ENCODE data around the gene CACNA2D3.
"Not testable (repeated sequence)": the region's sequence is repeated elsewhere in the genome, so short reads cannot be mapped to it uniquely, and the experiment has no call there.

The CACNA2D3 gene

DNA sequence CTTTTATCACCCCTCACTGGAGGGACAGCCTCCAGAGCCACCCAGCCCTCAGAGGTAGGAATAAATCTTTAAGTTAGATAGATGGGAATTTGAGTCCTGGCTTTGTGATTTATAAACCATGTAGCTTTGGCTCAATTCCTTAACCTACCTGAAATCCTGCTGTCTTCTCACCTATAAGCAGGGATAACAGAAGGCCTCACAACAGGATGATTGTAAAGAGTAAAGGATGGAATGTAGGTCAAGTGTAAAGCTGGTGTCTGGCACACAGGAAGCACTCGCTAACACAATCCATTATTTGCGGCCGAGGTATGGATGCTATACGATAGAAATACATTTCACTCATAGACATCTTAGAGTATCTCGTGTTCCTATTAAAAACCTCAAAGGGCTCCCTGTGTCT lies 968.4 kb downstream of the CACNA2D3 start:
- no peaks in the 10 kb centered on the region for H3K27me3 ChIP-seq (ENCODE audit: insufficient read depth, low read depth, severe bottlenecking)
- no peak for DNase-seq
- H3K9me3 ChIP-seq (ENCODE audit: severe bottlenecking): no peaks in the 10 kb centered on the region
- no peak overlapping the region for H3K4me3 ChIP-seq (ENCODE audit: low read depth, low read length)
- TF ChIP-seq, protein P1, sequence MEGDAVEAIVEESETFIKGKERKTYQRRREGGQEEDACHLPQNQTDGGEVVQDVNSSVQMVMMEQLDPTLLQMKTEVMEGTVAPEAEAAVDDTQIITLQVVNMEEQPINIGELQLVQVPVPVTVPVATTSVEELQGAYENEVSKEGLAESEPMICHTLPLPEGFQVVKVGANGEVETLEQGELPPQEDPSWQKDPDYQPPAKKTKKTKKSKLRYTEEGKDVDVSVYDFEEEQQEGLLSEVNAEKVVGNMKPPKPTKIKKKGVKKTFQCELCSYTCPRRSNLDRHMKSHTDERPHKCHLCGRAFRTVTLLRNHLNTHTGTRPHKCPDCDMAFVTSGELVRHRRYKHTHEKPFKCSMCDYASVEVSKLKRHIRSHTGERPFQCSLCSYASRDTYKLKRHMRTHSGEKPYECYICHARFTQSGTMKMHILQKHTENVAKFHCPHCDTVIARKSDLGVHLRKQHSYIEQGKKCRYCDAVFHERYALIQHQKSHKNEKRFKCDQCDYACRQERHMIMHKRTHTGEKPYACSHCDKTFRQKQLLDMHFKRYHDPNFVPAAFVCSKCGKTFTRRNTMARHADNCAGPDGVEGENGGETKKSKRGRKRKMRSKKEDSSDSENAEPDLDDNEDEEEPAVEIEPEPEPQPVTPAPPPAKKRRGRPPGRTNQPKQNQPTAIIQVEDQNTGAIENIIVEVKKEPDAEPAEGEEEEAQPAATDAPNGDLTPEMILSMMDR (IDR thresholded peaks at IDR 0.05; ENCODE audit: low read depth, low read length): no peak
- no peaks in the 10 kb centered on the region for H3K36me3 ChIP-seq
- no peak overlapping the region for H3K27ac ChIP-seq

- H3K27ac ChIP-seq: no peak overlapping the region
- TF ChIP-seq, protein P1 (IDR thresholded peaks at IDR 0.05; ENCODE audit: low read depth, low read length): no peak
- H3K27me3 ChIP-seq (ENCODE audit: insufficient read depth, low read depth, severe bottlenecking): no peaks in the 10 kb centered on the region
- H3K36me3 ChIP-seq: no peaks in the 10 kb centered on the region
- no peak for DNase-seq
- no peaks in the 10 kb centered on the region for H3K9me3 ChIP-seq (ENCODE audit: severe bottlenecking)
- H3K4me3 ChIP-seq (ENCODE audit: low read depth, low read length): no peak overlapping the region
Observed at GRCh38 chr3:55091381-55092225, 969.3 kb downstream of the CACNA2D3 start.

- Histone ChIP-seq H3K36me3 (no peaks in the 10 kb centered on the region), H3K4me3 (ENCODE audit: low read depth, low read length) (no peak overlapping the region), H3K27me3 (ENCODE audit: insufficient read depth, low read depth, severe bottlenecking) (no peaks in the 10 kb centered on the region), H3K9me3 (ENCODE audit: severe bottlenecking) (peaks cover 2% of the 10 kb centered on the region), H3K27ac (no peak overlapping the region)
- DNase-seq: no peak
- TF ChIP-seq, protein P1 (IDR thresholded peaks at IDR 0.05; ENCODE audit: low read depth, low read length): no peak
Observed at GRCh38 chr3:55094676-55095075, 972.3 kb downstream of the CACNA2D3 start.

GRCh38 chr3:55097441-55097840 lies 975.1 kb downstream of the CACNA2D3 start:
- DNase-seq: no peak
- TF ChIP-seq, protein P1 (IDR thresholded peaks at IDR 0.05; ENCODE audit: low read depth, low read length): no peak
- Histone ChIP-seq H3K9me3 (ENCODE audit: severe bottlenecking) (peaks cover 2% of the 10 kb centered on the region), H3K4me3 (ENCODE audit: low read depth, low read length) (no peak overlapping the region), H3K27ac (no peak overlapping the region), H3K36me3 (no peaks in the 10 kb centered on the region), H3K27me3 (ENCODE audit: insufficient read depth, low read depth, severe bottlenecking) (no peaks in the 10 kb centered on the region)

DNA sequence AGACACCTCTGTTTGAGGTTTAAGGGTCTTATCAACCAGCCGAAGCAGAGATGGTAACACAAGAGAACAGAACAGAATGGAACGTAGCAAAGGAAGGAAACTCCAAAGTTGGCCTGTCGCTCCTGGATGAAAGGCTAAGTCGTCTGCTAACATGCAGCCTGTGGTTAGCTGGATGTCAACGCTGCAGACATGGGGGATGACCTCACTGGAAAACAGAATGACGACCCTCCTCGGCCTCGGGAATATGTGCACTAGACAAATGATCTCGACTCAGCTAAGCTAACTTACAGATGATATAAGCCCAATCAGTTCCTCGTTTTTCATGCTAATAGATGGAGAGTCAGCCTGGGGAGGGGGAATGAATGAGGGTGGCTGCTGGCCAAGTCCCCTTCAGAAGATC lies 983.3 kb downstream of the CACNA2D3 start:
- Histone ChIP-seq H3K9me3 (ENCODE audit: severe bottlenecking) (no peaks in the 10 kb centered on the region), H3K27me3 (ENCODE audit: insufficient read depth, low read depth, severe bottlenecking) (no peaks in the 10 kb centered on the region), H3K27ac (no peak overlapping the region), H3K4me3 (ENCODE audit: low read depth, low read length) (no peak overlapping the region), H3K36me3 (no peaks in the 10 kb centered on the region)
- TF ChIP-seq, protein P1 (IDR thresholded peaks at IDR 0.05; ENCODE audit: low read depth, low read length): no peak
- no peak for DNase-seq

DNA sequence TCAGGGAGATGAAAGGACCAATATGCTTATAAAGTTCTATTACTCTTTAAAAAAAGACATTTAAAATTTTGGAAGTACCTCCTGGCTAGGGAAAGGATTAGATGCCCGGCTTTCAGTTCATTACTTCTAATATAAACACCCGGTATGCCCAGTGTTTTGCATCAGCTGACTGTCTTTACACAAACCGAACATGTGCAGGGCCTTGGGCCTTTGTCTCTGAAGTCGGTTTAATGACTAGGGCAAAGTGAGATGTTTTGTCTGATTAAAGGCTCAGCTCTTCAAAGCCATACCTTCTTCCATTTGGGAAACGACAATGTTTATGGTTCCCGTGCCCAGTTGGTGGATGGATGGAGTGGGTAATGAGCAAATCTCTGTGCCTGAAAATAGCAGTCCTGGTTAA lies 984.8 kb downstream of the CACNA2D3 start:
- no peaks in the 10 kb centered on the region for H3K9me3 ChIP-seq (ENCODE audit: severe bottlenecking)
- no peak overlapping the region for H3K27ac ChIP-seq
- no peak overlapping the region for H3K4me3 ChIP-seq (ENCODE audit: low read depth, low read length)
- DNase-seq: no peak
- TF ChIP-seq, protein P1 (IDR thresholded peaks at IDR 0.05; ENCODE audit: low read depth, low read length): no peak
- no peaks in the 10 kb centered on the region for H3K36me3 ChIP-seq
- H3K27me3 ChIP-seq (ENCODE audit: insufficient read depth, low read depth, severe bottlenecking): no peaks in the 10 kb centered on the region

GRCh38 chr3:55111906-55112305 lies 989.6 kb downstream of the CACNA2D3 start:
- not testable (repeated sequence) for H3K27ac ChIP-seq; H3K27me3 ChIP-seq (ENCODE audit: insufficient read depth, low read depth, severe bottlenecking); H3K4me3 ChIP-seq (ENCODE audit: low read depth, low read length); H3K36me3 ChIP-seq; DNase-seq; H3K9me3 ChIP-seq (ENCODE audit: severe bottlenecking)

Data from WERI-Rb-1 (cell line).